Right lung (tissue), 5 donors: ENCODE measurements around the gene RTN4. TPM values are rescaled to one million over a fixed set of nuclear protein-coding genes. Genes with fewer than 3 reads are reported as not detected.

Experiments
- DNase-seq, 2 donors: peaks; one replicate each; pipeline ENCODE4 v3.0.0-alpha.2; 2013
- polyA plus RNA-seq, 5 donors: library from polyadenylated mRNA; unstranded; fragments of 120-200 nt; gene quantifications; one replicate each; pipeline versions ENCODE4 v1.2.1 to v1.2.3, GENCODE V29; 2013; ENCODE audit warnings: inconsistent platforms in 1 of 5, low replicate concordance in 1 of 5; ENCODE audit not compliant: insufficient read length in 5 of 5, insufficient read depth in 1 of 5

Gene RTN4
- polyA plus RNA-seq, 5 donors, result 175 to 207 (median 195) TPM

- no peak for DNase-seq
Observed at GRCh38 chr2:54952978-54953456, 97.2 kb downstream of the RTN4 start.

- DNase-seq, result no peak
Observed at GRCh38 chr2:54952425-54952824, 97.8 kb downstream of the RTN4 start.

- no peak for DNase-seq
Observed at GRCh38 chr2:54950811-54951210, 99.4 kb downstream of the RTN4 start.

- no peak for DNase-seq
Observed at GRCh38 chr2:54949431-54949830, 100.8 kb downstream of the RTN4 start.

GRCh38 chr2:54948120-54948519 lies 102.1 kb downstream of the RTN4 start:
- no peak for DNase-seq

GRCh38 chr2:54947646-54948045 lies 102.6 kb downstream of the RTN4 start:
- DNase-seq, result no peak

GRCh38 chr2:54947136-54947535 lies 103.1 kb downstream of the RTN4 start:
- DNase-seq, result no peak

GRCh38 chr2:54946220-54946805 lies 103.9 kb downstream of the RTN4 start:
- no peak for DNase-seq

GRCh38 chr2:54945391-54946219 lies 104.6 kb downstream of the RTN4 start:
- DNase-seq, result peak; percentile 34 to 35

GRCh38 chr2:54944724-54945326 lies 105.4 kb downstream of the RTN4 start:
- no peak for DNase-seq

- DNase-seq, result no peak
Observed at GRCh38 chr2:54942373-54942772, 107.9 kb downstream of the RTN4 start.

- no peak for DNase-seq
Observed at GRCh38 chr2:54941248-54941984, 108.8 kb downstream of the RTN4 start.

GRCh38 chr2:54940723-54941122 lies 109.5 kb downstream of the RTN4 start:
- DNase-seq, result no peak

GRCh38 chr2:54939446-54940118 lies 110.7 kb downstream of the RTN4 start:
- no peak for DNase-seq

- no peak for DNase-seq
Observed at GRCh38 chr2:54936766-54937165, 113.5 kb downstream of the RTN4 start.

GRCh38 chr2:54935389-54935788 lies 114.9 kb downstream of the RTN4 start:
- no peak for DNase-seq

- DNase-seq, result no peak
Observed at GRCh38 chr2:54931473-54931872, 118.8 kb downstream of the RTN4 start.

GRCh38 chr2:54928719-54929118 lies 121.5 kb downstream of the RTN4 start:
- no peak for DNase-seq

GRCh38 chr2:54927751-54928615 lies 122.3 kb downstream of the RTN4 start:
- DNase-seq, result no peak

GRCh38 chr2:54927085-54927750 lies 123.0 kb downstream of the RTN4 start:
- DNase-seq, result no peak
